NB4 (cell line): Measurements from ENCODE around the gene CUL9.

ENCODE experiments used
- DNase-seq: peaks from one replicate; pipeline ENCODE4 v3.0.0; 2010; ENCODE audit warnings: low read depth
- H3K4me3 ChIP-seq: one replicate; pipeline ENCODE4 v1.5.1; 2011; ENCODE audit warnings: mild to moderate bottlenecking, low read depth, low read length, moderate library complexity
- CTCF ChIP-seq: IDR thresholded peaks from one replicate; pipeline ENCODE4 v1.5.1; 2012; ENCODE audit warnings: low read depth, low read length
- MAX ChIP-seq: IDR thresholded peaks from 2 replicates; pipeline ENCODE4 v1.6.1; 2011; ENCODE audit warnings: low read depth, low read length
- MYC ChIP-seq: IDR thresholded peaks from 2 replicates; pipeline ENCODE4 v1.6.1; 2011; ENCODE audit warnings: low read depth, low read length
- POLR2A ChIP-seq: IDR thresholded peaks from 2 replicates; pipeline ENCODE4 v1.6.1; 2011; ENCODE audit warnings: mild to moderate bottlenecking; ENCODE audit not compliant: insufficient read length; ENCODE audit errors: extremely low read depth

The CUL9 gene

GRCh38 chr6:43263314-43264178 is 81.5 kb downstream of the CUL9 start:
- DNase-seq: peak; percentile 84

GRCh38 chr6:43264599-43265145 is 82.7 kb downstream of the CUL9 start:
- no peak for DNase-seq
- TF ChIP-seq POLR2A (no peak), MYC (no peak), CTCF (no peak), MAX (no peak)
- H3K4me3 ChIP-seq: no peak overlapping the region

More at GRCh38 chr6:43263314-43264178, 81.5 kb downstream of the CUL9 start:
- H3K4me3 ChIP-seq: no peak overlapping the region
- TF ChIP-seq CTCF (peak; percentile 86), MYC (no peak), POLR2A (no peak), MAX (peak; percentile 35; the same call in 1 of the 2 replicates)

- H3K4me3 ChIP-seq: no peak overlapping the region
- TF ChIP-seq CTCF (no peak), POLR2A (no peak), MYC (no peak), MAX (no peak)
- DNase-seq: no peak
Measured at GRCh38 chr6:43265564-43265963, 83.6 kb downstream of the CUL9 start.

- DNase-seq: no peak
- no peak overlapping the region for H3K4me3 ChIP-seq
- no peak for TF ChIP-seq MYC
- no peak for TF ChIP-seq POLR2A
- no peak for TF ChIP-seq MAX
- TF ChIP-seq CTCF: no peak
Measured at GRCh38 chr6:43267619-43268354, 85.8 kb downstream of the CUL9 start.

GRCh38 chr6:43268355-43268700 is 86.3 kb downstream of the CUL9 start:
- no peak overlapping the region for H3K4me3 ChIP-seq
- TF ChIP-seq MAX: no peak
- TF ChIP-seq MYC: no peak
- DNase-seq: no peak

GRCh38 chr6:43268782-43269272 is 86.8 kb downstream of the CUL9 start:
- TF ChIP-seq CTCF: no peak
- TF ChIP-seq MAX: no peak
- no peak for TF ChIP-seq MYC
- TF ChIP-seq POLR2A: no peak
- peak overlapping the region; percentile 19 for H3K4me3 ChIP-seq
- DNase-seq: no peak
